Fibroblast of pulmonary artery (primary cell): ENCODE measurements around the gene XRN2.
"Not testable (repeated sequence)": the region's sequence is repeated elsewhere in the genome, so short reads cannot be mapped to it uniquely, and the experiment has no call there.

Experiments
- DNase-seq: peaks from one replicate; pipeline ENCODE4 v3.0.0-alpha.2; 2010; ENCODE audit warnings: low read depth
- H3K4me3 ChIP-seq: replicated peaks from 2 replicates; pipeline ENCODE4 v1.5.1; 2011; ENCODE audit warnings: low read depth, mild to moderate bottlenecking, control low read depth, low read length, moderate library complexity
- CTCF ChIP-seq: IDR thresholded peaks from 2 replicates; pipeline ENCODE4 v1.5.1; 2011; ENCODE audit warnings: mild to moderate bottlenecking, control low read depth, low read length, inconsistent platforms; ENCODE audit errors: missing control alignments

XRN2 gene

GRCh38 chr20:21421601-21422236, 118.6 kb downstream of the XRN2 start:
- no peak for DNase-seq
- H3K4me3 ChIP-seq = no peak overlapping the region
- TF ChIP-seq CTCF = no peak

- H3K4me3 ChIP-seq, DNase-seq: not testable (repeated sequence)
These were observed 120.6 kb downstream of the XRN2 start for GRCh38 chr20:21423712-21424111.

DNA sequence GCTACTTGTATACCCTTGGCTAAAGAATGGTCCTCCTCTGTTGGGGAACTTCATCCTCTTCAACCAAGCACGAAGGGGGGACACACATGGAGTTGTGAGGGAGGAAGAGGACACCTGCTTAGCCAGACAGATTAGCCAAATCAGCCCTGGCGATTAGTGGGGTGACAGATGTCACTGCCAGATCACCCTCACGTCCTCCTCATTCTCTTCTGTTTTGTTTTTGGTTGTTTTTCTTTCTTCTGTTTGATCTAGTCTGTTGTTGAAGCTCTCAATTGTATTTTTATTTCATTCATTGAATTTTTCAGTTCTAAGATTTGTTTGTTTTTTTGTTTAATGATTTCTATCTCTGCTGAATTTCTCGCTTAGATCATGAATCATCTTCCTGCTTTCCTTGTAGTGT, 121.7 kb downstream of the XRN2 start:
- H3K4me3 ChIP-seq = no peak overlapping the region
- no peak for TF ChIP-seq CTCF

DNA sequence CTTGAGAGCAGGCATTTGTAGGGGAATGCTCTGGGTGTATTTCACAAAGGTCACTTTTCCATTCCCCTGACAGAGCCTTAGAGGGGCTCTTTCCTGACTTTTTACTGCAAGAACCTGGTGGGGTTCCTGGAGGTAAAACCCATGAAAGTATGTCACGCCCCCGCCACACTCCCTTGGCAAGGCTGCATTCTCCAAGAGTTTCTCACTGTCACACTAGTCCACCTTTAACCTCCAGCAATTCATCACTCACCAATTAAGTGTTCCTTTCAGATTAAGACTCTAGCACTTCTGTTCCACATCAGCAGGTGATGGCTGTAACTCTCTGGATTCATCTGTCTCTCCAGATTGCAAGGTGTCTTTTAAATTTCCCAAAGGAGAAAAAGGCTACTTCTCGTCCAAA, 126.9 kb downstream of the XRN2 start:
- TF ChIP-seq CTCF = no peak
- no peak for DNase-seq

More for the DNA sequence above, 121.7 kb downstream of the XRN2 start:
- no peak for DNase-seq

DNA sequence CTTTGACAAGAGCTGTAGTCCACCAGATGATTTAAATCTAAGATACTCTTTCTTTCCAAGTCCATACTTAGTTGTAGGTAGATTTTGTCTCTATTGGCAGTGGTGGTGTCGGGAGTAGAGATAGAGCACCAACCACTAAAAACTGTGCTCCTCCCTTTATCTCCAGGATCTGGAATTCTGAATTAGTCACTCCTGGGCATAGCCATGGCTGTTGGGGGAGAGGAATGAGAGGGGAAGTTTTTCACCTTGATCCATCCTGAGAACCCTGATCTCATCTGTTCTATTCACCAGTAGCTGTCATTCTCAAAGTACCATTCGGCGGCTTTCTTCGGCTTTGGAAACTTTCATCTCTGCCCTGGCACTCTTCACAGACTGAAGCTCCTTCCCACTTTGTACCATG, 129.8 kb downstream of the XRN2 start:
- no peak for TF ChIP-seq CTCF
- H3K4me3 ChIP-seq = no peak overlapping the region
- no peak for DNase-seq

More for the DNA sequence above, 126.9 kb downstream of the XRN2 start:
- no peak overlapping the region for H3K4me3 ChIP-seq

GRCh38 chr20:21433329-21433890, 130.3 kb downstream of the XRN2 start:
- peak; percentile 26 for DNase-seq
- TF ChIP-seq CTCF = no peak
- H3K4me3 ChIP-seq = no peak overlapping the region

DNA sequence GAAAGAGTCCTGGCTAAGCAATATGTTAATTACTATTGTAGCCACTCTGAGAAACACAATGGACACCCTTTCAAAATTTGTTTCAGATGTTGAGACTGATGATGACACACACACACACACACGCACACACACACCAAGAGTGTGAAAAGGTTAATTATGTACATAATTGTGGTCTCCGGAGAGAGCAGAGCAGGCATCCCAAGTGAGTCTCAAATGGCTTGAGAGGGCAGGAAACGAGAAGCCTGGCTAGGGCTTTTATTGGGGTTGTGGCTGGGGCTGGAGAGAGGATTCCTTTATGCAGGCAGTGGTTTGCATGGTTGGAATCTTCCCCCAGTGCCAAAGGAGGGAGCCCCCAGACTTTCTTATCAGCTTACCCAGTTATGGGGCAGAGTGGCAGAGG, 132.4 kb downstream of the XRN2 start:
- no peak overlapping the region for H3K4me3 ChIP-seq
- no peak for TF ChIP-seq CTCF

More for the DNA sequence above, 132.4 kb downstream of the XRN2 start:
- no peak for DNase-seq
